Liver (tissue), 3 donors: ENCODE measurements around the gene CDH4.
"Not testable (repeated sequence)": the region's sequence is repeated elsewhere in the genome, so short reads cannot be mapped to it uniquely, and the experiment has no call there.

Experiments used
- GABPA ChIP-seq, 2 donors: IDR thresholded peaks in 1 of 2; conservative IDR thresholded peaks in 1 of 2; 2 replicates each; pipeline ENCODE4 v1.6.1; 2016; ENCODE audit warnings: antibody characterized with exemption in 2 of 2, mild to moderate bottlenecking in 1 of 2, moderate library complexity in 1 of 2
- RXRA ChIP-seq, 2 donors: IDR thresholded peaks; 2 replicates each; pipeline ENCODE4 v1.6.1; 2017 to 2018; ENCODE audit warnings: antibody characterized with exemption in 2 of 2, mild to moderate bottlenecking in 1 of 2
- TAF1 ChIP-seq: conservative IDR thresholded peaks from 2 replicates; pipeline ENCODE4 v1.6.1; 2016; ENCODE audit warnings: antibody characterized with exemption, mild to moderate bottlenecking
- TF ChIP-seq, protein P1 (sequence below): IDR thresholded peaks from 2 replicates; pipeline ENCODE4 v1.6.1; 2016; ENCODE audit warnings: antibody characterized with exemption, mild to moderate bottlenecking
- TF ChIP-seq, protein P2 (sequence below): fragments of 150-350 bp; IDR thresholded peaks from 2 replicates; pipeline ENCODE4 v1.5.1; 2017; ENCODE audit warnings: improper control_type of control experiment, low read depth, low read length; ENCODE audit not compliant: missing input control
- donor health status: healthy.
- donor health status: healthy.

DNA sequence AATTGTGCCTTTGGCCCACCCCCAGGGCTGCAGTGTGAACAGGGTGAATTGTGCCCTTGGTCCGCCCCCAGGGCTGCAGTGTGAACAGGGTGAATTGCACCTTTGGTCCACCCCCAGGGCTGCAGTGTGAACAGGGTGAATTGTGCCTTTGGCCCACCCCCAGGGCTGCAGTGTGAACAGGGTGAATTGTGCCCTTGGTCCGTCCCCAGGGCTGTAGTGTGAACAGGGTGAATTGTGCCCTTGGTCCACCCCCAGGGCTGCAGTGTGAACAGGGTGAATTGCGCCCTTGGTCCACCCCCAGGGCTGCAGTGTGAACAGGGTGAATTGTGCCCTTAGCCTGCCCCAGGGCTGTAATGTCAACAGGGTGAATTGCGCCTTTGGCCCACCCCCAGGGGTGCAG is 602.5 kb downstream of the CDH4 start:
- TF ChIP-seq, protein P1, sequence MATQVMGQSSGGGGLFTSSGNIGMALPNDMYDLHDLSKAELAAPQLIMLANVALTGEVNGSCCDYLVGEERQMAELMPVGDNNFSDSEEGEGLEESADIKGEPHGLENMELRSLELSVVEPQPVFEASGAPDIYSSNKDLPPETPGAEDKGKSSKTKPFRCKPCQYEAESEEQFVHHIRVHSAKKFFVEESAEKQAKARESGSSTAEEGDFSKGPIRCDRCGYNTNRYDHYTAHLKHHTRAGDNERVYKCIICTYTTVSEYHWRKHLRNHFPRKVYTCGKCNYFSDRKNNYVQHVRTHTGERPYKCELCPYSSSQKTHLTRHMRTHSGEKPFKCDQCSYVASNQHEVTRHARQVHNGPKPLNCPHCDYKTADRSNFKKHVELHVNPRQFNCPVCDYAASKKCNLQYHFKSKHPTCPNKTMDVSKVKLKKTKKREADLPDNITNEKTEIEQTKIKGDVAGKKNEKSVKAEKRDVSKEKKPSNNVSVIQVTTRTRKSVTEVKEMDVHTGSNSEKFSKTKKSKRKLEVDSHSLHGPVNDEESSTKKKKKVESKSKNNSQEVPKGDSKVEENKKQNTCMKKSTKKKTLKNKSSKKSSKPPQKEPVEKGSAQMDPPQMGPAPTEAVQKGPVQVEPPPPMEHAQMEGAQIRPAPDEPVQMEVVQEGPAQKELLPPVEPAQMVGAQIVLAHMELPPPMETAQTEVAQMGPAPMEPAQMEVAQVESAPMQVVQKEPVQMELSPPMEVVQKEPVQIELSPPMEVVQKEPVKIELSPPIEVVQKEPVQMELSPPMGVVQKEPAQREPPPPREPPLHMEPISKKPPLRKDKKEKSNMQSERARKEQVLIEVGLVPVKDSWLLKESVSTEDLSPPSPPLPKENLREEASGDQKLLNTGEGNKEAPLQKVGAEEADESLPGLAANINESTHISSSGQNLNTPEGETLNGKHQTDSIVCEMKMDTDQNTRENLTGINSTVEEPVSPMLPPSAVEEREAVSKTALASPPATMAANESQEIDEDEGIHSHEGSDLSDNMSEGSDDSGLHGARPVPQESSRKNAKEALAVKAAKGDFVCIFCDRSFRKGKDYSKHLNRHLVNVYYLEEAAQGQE = not testable (repeated sequence)
- TF ChIP-seq, protein P2, sequence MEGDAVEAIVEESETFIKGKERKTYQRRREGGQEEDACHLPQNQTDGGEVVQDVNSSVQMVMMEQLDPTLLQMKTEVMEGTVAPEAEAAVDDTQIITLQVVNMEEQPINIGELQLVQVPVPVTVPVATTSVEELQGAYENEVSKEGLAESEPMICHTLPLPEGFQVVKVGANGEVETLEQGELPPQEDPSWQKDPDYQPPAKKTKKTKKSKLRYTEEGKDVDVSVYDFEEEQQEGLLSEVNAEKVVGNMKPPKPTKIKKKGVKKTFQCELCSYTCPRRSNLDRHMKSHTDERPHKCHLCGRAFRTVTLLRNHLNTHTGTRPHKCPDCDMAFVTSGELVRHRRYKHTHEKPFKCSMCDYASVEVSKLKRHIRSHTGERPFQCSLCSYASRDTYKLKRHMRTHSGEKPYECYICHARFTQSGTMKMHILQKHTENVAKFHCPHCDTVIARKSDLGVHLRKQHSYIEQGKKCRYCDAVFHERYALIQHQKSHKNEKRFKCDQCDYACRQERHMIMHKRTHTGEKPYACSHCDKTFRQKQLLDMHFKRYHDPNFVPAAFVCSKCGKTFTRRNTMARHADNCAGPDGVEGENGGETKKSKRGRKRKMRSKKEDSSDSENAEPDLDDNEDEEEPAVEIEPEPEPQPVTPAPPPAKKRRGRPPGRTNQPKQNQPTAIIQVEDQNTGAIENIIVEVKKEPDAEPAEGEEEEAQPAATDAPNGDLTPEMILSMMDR = not testable (repeated sequence)
- not testable (repeated sequence) for TF ChIP-seq RXRA (IDR thresholded peaks at IDR 0.05); GABPA (IDR thresholded peaks at IDR 0.05 in 1 of 2, conservative IDR thresholded peaks at IDR 0.05 in 1 of 2); TAF1
